HEK293 (cell line): ENCODE measurements around the gene ZNF26.
A peak's percentile ranks its signal among the peaks of the same experiment; 100 is the strongest.
"Not testable (repeated sequence)": the region's sequence is repeated elsewhere in the genome, so short reads cannot be mapped to it uniquely, and the experiment has no call there.

Source experiments
- CTCF ChIA-PET: fragments of 350-600 bp; formaldehyde crosslinking; extraction: SDS; loops from one replicate; lab custom pipeline; 2021; ENCODE audit warnings: antibody characterized with exemption; lab: Yijun Ruan, JAX
- POLR2A ChIA-PET: fragments of 300-600 bp; formaldehyde crosslinking; extraction: SDS; loops from one replicate; lab custom pipeline; 2020; ENCODE audit warnings: antibody characterized with exemption, inconsistent platforms; lab: Yijun Ruan, JAX
- H3K27ac ChIP-seq: fragments of 200-500 bp; sonication (Bioruptor generic); 2 replicates; pipeline ENCODE4 v1.5.1; 2014; ENCODE audit warnings: low read depth, low read length, control low read depth, inconsistent platforms; ENCODE audit errors: extremely low read depth
- H3K36me3 ChIP-seq, 2 experiments: fragments of 200-500 bp in 1 of 2; sonication (Bioruptor generic) in 1 of 2; 1 replicate in 1 of 2; 2 replicates in 1 of 2; pipeline ENCODE4 v1.5.1; 2014 to 2017; ENCODE audit warnings: inconsistent platforms in 2 of 2, low read length in 2 of 2; ENCODE audit not compliant: control insufficient read depth in 2 of 2, insufficient read depth in 1 of 2
- H3K4me1 ChIP-seq: fragments of 200-500 bp; sonication (Bioruptor generic); 2 replicates; pipeline ENCODE4 v1.5.1; 2014; ENCODE audit warnings: mild to moderate bottlenecking, low read length, inconsistent platforms; ENCODE audit not compliant: control insufficient read depth, insufficient read depth
- H3K4me3 ChIP-seq: 2 replicates; pipeline ENCODE4 v1.5.1; 2011; ENCODE audit warnings: low read depth, mild to moderate bottlenecking, control low read depth, low read length, moderate library complexity
- H3K9me3 ChIP-seq: fragments of 200-500 bp; sonication (Bioruptor generic); 2 replicates; pipeline ENCODE4 v1.5.1; 2014; ENCODE audit warnings: low read depth, low read length, inconsistent platforms; ENCODE audit not compliant: control insufficient read depth, insufficient read depth
- CTCF ChIP-seq: fragments of 450-650 bp; formaldehyde crosslinking; IDR thresholded peaks from 2 replicates; pipeline ENCODE4 v1.5.1; 2016; ENCODE audit warnings: missing biosample characterization, missing genetic modification characterization
- GLI2 ChIP-seq: fragments of 450-650 bp; formaldehyde crosslinking; IDR thresholded peaks from 2 replicates; pipeline ENCODE4; 2017; ENCODE audit warnings: missing biosample characterization, missing genetic modification characterization, low read depth, borderline replicate concordance
- GLIS2 ChIP-seq: fragments of 450-650 bp; formaldehyde crosslinking; IDR thresholded peaks from 2 replicates; pipeline ENCODE4 v1.5.1; 2016; ENCODE audit warnings: missing biosample characterization, missing genetic modification characterization
- SP7 ChIP-seq: fragments of 450-650 bp; formaldehyde crosslinking; IDR thresholded peaks from 2 replicates; pipeline ENCODE4 v1.5.1; 2016; ENCODE audit warnings: missing biosample characterization, missing genetic modification characterization
- WT1 ChIP-seq: fragments of 450-650 bp; formaldehyde crosslinking; IDR thresholded peaks from 2 replicates; pipeline ENCODE4 v1.5.1; 2016; ENCODE audit warnings: missing biosample characterization, missing genetic modification characterization
- ZBTB10 ChIP-seq: fragments of 450-650 bp; formaldehyde crosslinking; IDR thresholded peaks from 2 replicates; pipeline ENCODE4 v1.5.1; 2016; ENCODE audit warnings: missing biosample characterization, missing genetic modification characterization
- ZBTB11 ChIP-seq: fragments of 450-650 bp; formaldehyde crosslinking; conservative IDR thresholded peaks from 2 replicates; pipeline ENCODE4 v1.5.1; 2016; ENCODE audit warnings: low read depth, missing biosample characterization, missing genetic modification characterization
- ZBTB44 ChIP-seq: fragments of 450-650 bp; IDR thresholded peaks from 2 replicates; pipeline ENCODE4 v1.5.1; 2018; ENCODE audit warnings: missing biosample characterization, mild to moderate bottlenecking, missing genetic modification characterization
- ZFP3 ChIP-seq: fragments of 450-650 bp; formaldehyde crosslinking; IDR thresholded peaks from 2 replicates; pipeline ENCODE4 v1.5.1; 2016; ENCODE audit warnings: low read depth, missing biosample characterization, missing genetic modification characterization
- ZFP69B ChIP-seq: fragments of 450-650 bp; formaldehyde crosslinking; IDR thresholded peaks from 2 replicates; pipeline ENCODE4 v1.5.1; 2016; ENCODE audit warnings: missing biosample characterization, missing genetic modification characterization
- ZNF132 ChIP-seq: fragments of 450-650 bp; formaldehyde crosslinking; IDR thresholded peaks from 2 replicates; pipeline ENCODE4 v1.5.1; 2017; ENCODE audit warnings: missing biosample characterization, missing genetic modification characterization, borderline replicate concordance
- ZNF354C ChIP-seq: fragments of 450-650 bp; formaldehyde crosslinking; IDR thresholded peaks from 2 replicates; pipeline ENCODE4 v1.5.1; 2016; ENCODE audit warnings: missing biosample characterization, missing genetic modification characterization, low read depth, borderline replicate concordance
- ZNF513 ChIP-seq: fragments of 450-650 bp; IDR thresholded peaks from 2 replicates; pipeline ENCODE4 v1.5.1; 2018; ENCODE audit warnings: missing biosample characterization, missing genetic modification characterization
- ZNF555 ChIP-seq: fragments of 450-650 bp; formaldehyde crosslinking; conservative IDR thresholded peaks from 2 replicates; pipeline ENCODE4 v1.5.1; 2017; ENCODE audit warnings: missing biosample characterization, mild to moderate bottlenecking, missing genetic modification characterization, inconsistent platforms
- ZNF585B ChIP-seq: fragments of 450-650 bp; formaldehyde crosslinking; IDR thresholded peaks from 2 replicates; pipeline ENCODE4 v1.5.1; 2016; ENCODE audit warnings: missing biosample characterization, missing genetic modification characterization
- ZNF600 ChIP-seq: fragments of 450-650 bp; formaldehyde crosslinking; IDR thresholded peaks from 2 replicates; pipeline ENCODE4 v1.5.1; 2016; ENCODE audit warnings: missing biosample characterization, missing genetic modification characterization
- ZNF654 ChIP-seq: fragments of 450-650 bp; formaldehyde crosslinking; IDR thresholded peaks from 2 replicates; pipeline ENCODE4 v1.5.1; 2016; ENCODE audit warnings: low read depth, missing biosample characterization, missing genetic modification characterization

ZNF26 gene

GRCh38 chr12:132956011-132956788, 30.0 kb upstream of the ZNF26 start, which contains the start of gene ZNF605 (continued):
- TF ChIP-seq CTCF (no peak), SP7 (tag by site-specific recombination) (peak; percentile 26; the same call in 1 of the 2 replicates), ZFP3 (tag by site-specific recombination) (no peak), ZBTB11 (tag by site-specific recombination) (peak; percentile 91)

- H3K4me1 ChIP-seq, H3K4me3 ChIP-seq, H3K36me3 ChIP-seq, POLR2A ChIA-PET, CTCF ChIA-PET, H3K27ac ChIP-seq, H3K9me3 ChIP-seq: not testable (repeated sequence)
These were observed 24.4 kb upstream of the ZNF26 start for GRCh38 chr12:132961790-132962189.

- H3K9me3 ChIP-seq, H3K4me3 ChIP-seq, H3K4me1 ChIP-seq, H3K27ac ChIP-seq, H3K36me3 ChIP-seq, POLR2A ChIA-PET: not testable (repeated sequence)
- TF ChIP-seq ZNF654 (tag by site-specific recombination) = 0 out of 2 replicates have a peak, but pooled peaks have one; percentile 3
- CTCF ChIA-PET = interaction anchor here (1.0 to 1.3 kb wide), 2 partner anchors 19 to 252 kb away, joined by 3 read pairs; no protein-coding TSS in a partner anchor
These were observed 22.2 kb upstream of the ZNF26 start for GRCh38 chr12:132963947-132964346.

- POLR2A ChIA-PET = no interaction called here
- TF ChIP-seq ZNF585B (tag by site-specific recombination) = no peak
- no peak for TF ChIP-seq GLIS2
- no peak for TF ChIP-seq ZNF513 (tag by site-specific recombination)
- no peak for TF ChIP-seq GLI2
- no peak for TF ChIP-seq ZNF600
- TF ChIP-seq ZNF555 (tag by site-specific recombination) = no peak
- no peak for TF ChIP-seq ZNF354C (tag by site-specific recombination)
- TF ChIP-seq ZBTB10 (tag by site-specific recombination) = no peak
- no peak for TF ChIP-seq WT1 (tag by site-specific recombination)
- TF ChIP-seq ZBTB44 = no peak
- TF ChIP-seq ZFP69B (tag by site-specific recombination) = no peak
- TF ChIP-seq ZNF132 (tag by site-specific recombination) = no peak
- TF ChIP-seq SP7 (tag by site-specific recombination) = no peak
These were observed 20.4 kb upstream of the ZNF26 start for GRCh38 chr12:132965796-132966195.

More at GRCh38 chr12:132965796-132966195, 20.4 kb upstream of the ZNF26 start:
- no peaks in the 10 kb centered on the region for H3K4me1 ChIP-seq
- H3K9me3 ChIP-seq = no peaks in the 10 kb centered on the region
- no peak overlapping the region for H3K4me3 ChIP-seq
- H3K36me3 ChIP-seq = no peaks in the 10 kb centered on the region; a peak in 1 of 3 replicates
- no peak overlapping the region for H3K27ac ChIP-seq
- CTCF ChIA-PET = no interaction called here
